HEK293 (cell line): ENCODE data around the gene IZUMO1.

Source experiments
- CTCF ChIA-PET: fragments of 350-600 bp; formaldehyde crosslinking; extraction: SDS; loops from one replicate; lab custom pipeline; 2021; ENCODE audit warnings: antibody characterized with exemption; lab: Yijun Ruan, JAX
- POLR2A ChIA-PET: fragments of 300-600 bp; formaldehyde crosslinking; extraction: SDS; loops from one replicate; lab custom pipeline; 2020; ENCODE audit warnings: antibody characterized with exemption, inconsistent platforms; lab: Yijun Ruan, JAX
- H3K27ac ChIP-seq: fragments of 200-500 bp; sonication (Bioruptor generic); 2 replicates; pipeline ENCODE4 v1.5.1; 2014; ENCODE audit warnings: low read depth, low read length, control low read depth, inconsistent platforms; ENCODE audit errors: extremely low read depth
- H3K36me3 ChIP-seq, 2 experiments: fragments of 200-500 bp in 1 of 2; sonication (Bioruptor generic) in 1 of 2; 1 replicate in 1 of 2; 2 replicates in 1 of 2; pipeline ENCODE4 v1.5.1; 2014 to 2017; ENCODE audit warnings: inconsistent platforms in 2 of 2, low read length in 2 of 2; ENCODE audit not compliant: control insufficient read depth in 2 of 2, insufficient read depth in 1 of 2
- H3K4me1 ChIP-seq: fragments of 200-500 bp; sonication (Bioruptor generic); 2 replicates; pipeline ENCODE4 v1.5.1; 2014; ENCODE audit warnings: mild to moderate bottlenecking, low read length, inconsistent platforms; ENCODE audit not compliant: control insufficient read depth, insufficient read depth
- H3K4me3 ChIP-seq: 2 replicates; pipeline ENCODE4 v1.5.1; 2011; ENCODE audit warnings: low read depth, mild to moderate bottlenecking, control low read depth, low read length, moderate library complexity
- H3K9me3 ChIP-seq: fragments of 200-500 bp; sonication (Bioruptor generic); 2 replicates; pipeline ENCODE4 v1.5.1; 2014; ENCODE audit warnings: low read depth, low read length, inconsistent platforms; ENCODE audit not compliant: control insufficient read depth, insufficient read depth
- YY2 ChIP-seq: fragments of 450-650 bp; formaldehyde crosslinking; IDR thresholded peaks from 2 replicates; pipeline ENCODE4 v1.5.1; 2016; ENCODE audit warnings: missing biosample characterization, missing genetic modification characterization
- ZBTB21 ChIP-seq: fragments of 450-650 bp; formaldehyde crosslinking; IDR thresholded peaks from 2 replicates; pipeline ENCODE4 v1.5.1; 2017; ENCODE audit warnings: missing biosample characterization, missing genetic modification characterization
- ZFP3 ChIP-seq: fragments of 450-650 bp; formaldehyde crosslinking; IDR thresholded peaks from 2 replicates; pipeline ENCODE4 v1.5.1; 2016; ENCODE audit warnings: low read depth, missing biosample characterization, missing genetic modification characterization
- ZNF114 ChIP-seq: fragments of 450-650 bp; formaldehyde crosslinking; IDR thresholded peaks from 2 replicates; pipeline ENCODE4 v1.5.0; 2017; ENCODE audit warnings: missing biosample characterization, missing genetic modification characterization
- ZNF175 ChIP-seq: fragments of 450-650 bp; formaldehyde crosslinking; IDR thresholded peaks from 2 replicates; pipeline ENCODE4 v1.5.1; 2016; ENCODE audit warnings: missing biosample characterization, missing genetic modification characterization
- ZNF248 ChIP-seq: fragments of 450-650 bp; formaldehyde crosslinking; IDR thresholded peaks from 2 replicates; pipeline ENCODE4 v1.5.1; 2017; ENCODE audit warnings: missing biosample characterization, missing genetic modification characterization
- ZNF37A ChIP-seq: fragments of 450-650 bp; IDR thresholded peaks from 2 replicates; pipeline ENCODE4 v1.5.1; 2018; ENCODE audit warnings: missing biosample characterization, missing genetic modification characterization
- ZNF670 ChIP-seq: fragments of 450-650 bp; formaldehyde crosslinking; IDR thresholded peaks from 2 replicates; pipeline ENCODE4 v1.5.1; 2016; ENCODE audit warnings: missing biosample characterization, missing genetic modification characterization, low read depth
- ZNF701 ChIP-seq: fragments of 450-650 bp; formaldehyde crosslinking; IDR thresholded peaks from 2 replicates; pipeline ENCODE4 v1.5.1; 2016; ENCODE audit warnings: missing biosample characterization, missing genetic modification characterization
- ZNF76 ChIP-seq: fragments of 450-650 bp; formaldehyde crosslinking; IDR thresholded peaks from 2 replicates; pipeline ENCODE4; 2016; ENCODE audit warnings: low read depth, missing biosample characterization, missing genetic modification characterization, borderline replicate concordance
- ZNF768 ChIP-seq: fragments of 450-650 bp; formaldehyde crosslinking; IDR thresholded peaks from 2 replicates; pipeline ENCODE4 v1.5.1; 2018; ENCODE audit warnings: missing biosample characterization, mild to moderate bottlenecking, missing genetic modification characterization
- TF ChIP-seq, protein P1 (sequence below): fragments of 450-650 bp; formaldehyde crosslinking; IDR thresholded peaks from 2 replicates; pipeline ENCODE4 v1.5.1; 2016; ENCODE audit warnings: missing biosample characterization, missing genetic modification characterization
- TF ChIP-seq, protein P2 (sequence below): fragments of 450-650 bp; formaldehyde crosslinking; IDR thresholded peaks from 2 replicates; pipeline ENCODE4 v1.5.1; 2017; ENCODE audit warnings: missing biosample characterization, missing genetic modification characterization
- TF ChIP-seq, protein P3 (sequence below): fragments of 450-650 bp; formaldehyde crosslinking; IDR thresholded peaks from 2 replicates; pipeline ENCODE4 v1.5.1; 2016; ENCODE audit warnings: missing biosample characterization, missing genetic modification characterization

The IZUMO1 gene

DNA sequence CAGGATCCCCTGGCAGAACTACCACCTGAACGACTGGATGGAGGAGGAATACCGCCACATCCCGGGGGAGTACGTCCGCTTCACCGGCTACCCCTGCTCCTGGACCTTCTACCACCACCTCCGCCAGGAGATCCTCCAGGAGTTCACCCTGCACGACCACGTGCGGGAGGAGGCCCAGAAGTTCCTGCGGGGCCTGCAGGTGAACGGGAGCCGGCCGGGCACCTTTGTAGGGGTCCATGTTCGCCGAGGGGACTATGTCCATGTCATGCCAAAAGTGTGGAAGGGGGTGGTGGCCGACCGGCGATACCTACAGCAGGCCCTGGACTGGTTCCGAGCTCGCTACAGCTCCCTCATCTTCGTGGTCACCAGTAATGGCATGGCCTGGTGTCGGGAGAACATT lies 43.4 kb downstream of the IZUMO1 start (continued):
- no peak for TF ChIP-seq ZFP3 (tag by site-specific recombination)
- no peak for TF ChIP-seq ZNF76
- no peak for TF ChIP-seq ZNF248 (tag by site-specific recombination)
- no peak for TF ChIP-seq ZNF114 (tag by site-specific recombination)
- TF ChIP-seq, protein P1, sequence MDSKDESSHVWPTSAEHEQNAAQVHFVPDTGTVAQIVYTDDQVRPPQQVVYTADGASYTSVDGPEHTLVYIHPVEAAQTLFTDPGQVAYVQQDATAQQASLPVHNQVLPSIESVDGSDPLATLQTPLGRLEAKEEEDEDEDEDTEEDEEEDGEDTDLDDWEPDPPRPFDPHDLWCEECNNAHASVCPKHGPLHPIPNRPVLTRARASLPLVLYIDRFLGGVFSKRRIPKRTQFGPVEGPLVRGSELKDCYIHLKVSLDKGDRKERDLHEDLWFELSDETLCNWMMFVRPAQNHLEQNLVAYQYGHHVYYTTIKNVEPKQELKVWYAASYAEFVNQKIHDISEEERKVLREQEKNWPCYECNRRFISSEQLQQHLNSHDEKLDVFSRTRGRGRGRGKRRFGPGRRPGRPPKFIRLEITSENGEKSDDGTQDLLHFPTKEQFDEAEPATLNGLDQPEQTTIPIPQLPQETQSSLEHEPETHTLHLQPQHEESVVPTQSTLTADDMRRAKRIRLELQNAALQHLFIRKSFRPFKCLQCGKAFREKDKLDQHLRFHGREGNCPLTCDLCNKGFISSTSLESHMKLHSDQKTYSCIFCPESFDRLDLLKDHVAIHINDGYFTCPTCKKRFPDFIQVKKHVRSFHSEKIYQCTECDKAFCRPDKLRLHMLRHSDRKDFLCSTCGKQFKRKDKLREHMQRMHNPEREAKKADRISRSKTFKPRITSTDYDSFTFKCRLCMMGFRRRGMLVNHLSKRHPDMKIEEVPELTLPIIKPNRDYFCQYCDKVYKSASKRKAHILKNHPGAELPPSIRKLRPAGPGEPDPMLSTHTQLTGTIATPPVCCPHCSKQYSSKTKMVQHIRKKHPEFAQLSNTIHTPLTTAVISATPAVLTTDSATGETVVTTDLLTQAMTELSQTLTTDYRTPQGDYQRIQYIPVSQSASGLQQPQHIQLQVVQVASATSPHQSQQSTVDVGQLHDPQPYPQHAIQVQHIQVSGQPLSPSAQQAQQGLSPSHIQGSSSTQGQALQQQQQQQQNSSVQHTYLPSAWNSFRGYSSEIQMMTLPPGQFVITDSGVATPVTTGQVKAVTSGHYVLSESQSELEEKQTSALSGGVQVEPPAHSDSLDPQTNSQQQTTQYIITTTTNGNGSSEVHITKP (tag by site-specific recombination): no peak
- TF ChIP-seq, protein P2, sequence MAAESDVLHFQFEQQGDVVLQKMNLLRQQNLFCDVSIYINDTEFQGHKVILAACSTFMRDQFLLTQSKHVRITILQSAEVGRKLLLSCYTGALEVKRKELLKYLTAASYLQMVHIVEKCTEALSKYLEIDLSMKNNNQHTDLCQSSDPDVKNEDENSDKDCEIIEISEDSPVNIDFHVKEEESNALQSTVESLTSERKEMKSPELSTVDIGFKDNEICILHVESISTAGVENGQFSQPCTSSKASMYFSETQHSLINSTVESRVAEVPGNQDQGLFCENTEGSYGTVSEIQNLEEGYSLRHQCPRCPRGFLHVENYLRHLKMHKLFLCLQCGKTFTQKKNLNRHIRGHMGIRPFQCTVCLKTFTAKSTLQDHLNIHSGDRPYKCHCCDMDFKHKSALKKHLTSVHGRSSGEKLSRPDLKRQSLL (tag by site-specific recombination): no peak
- no peak for TF ChIP-seq ZNF37A (tag by site-specific recombination)

DNA sequence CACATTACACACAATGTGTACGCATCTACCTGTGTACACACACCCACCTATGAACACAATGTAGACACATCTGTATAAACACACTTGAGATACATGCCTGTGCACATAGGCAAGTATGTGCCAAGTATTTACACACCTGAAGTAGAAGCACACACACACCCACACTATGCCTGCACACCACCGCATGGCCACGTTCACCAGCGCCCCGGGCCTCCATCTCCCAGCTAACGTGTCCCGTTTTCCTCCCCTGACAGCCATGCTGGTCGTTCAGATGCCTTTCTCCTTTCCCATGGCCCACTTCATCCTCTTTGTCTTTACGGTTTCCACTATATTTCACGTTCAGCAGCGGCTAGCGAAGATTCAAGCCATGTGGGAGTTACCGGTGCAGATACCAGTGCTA lies 44.0 kb downstream of the IZUMO1 start:
- H3K36me3 ChIP-seq: peaks cover 0 to 2% of the 10 kb centered on the region in 2 experiments; a peak in 2 of 3 replicates
- POLR2A ChIA-PET: no interaction called here
- CTCF ChIA-PET: interaction anchor here (1.1 kb wide), 1 partner anchor 10 kb away, joined by 3 read pairs; no protein-coding TSS in a partner anchor

DNA sequence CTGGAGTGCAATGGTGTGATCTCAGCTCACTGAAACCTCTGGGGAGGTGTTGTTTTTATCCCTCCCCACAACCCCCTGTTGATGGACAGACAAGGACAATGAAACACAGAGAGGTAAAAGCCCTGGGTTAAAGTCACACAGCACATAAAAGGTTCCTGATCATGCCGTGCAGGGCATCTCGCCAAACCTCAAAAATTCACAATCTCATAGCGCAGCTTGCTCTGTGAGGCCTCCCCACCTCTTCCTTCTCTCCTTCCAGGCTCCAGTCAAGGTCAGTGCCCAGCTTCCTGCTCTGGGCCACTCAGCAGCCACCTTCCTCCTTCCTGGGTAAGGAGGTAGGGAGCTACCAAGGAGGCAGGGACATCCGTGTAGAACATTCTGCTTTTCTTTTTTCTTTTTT lies 48.7 kb downstream of the IZUMO1 start:
- no peak overlapping the region for H3K27ac ChIP-seq
- POLR2A ChIA-PET: interaction anchor here (1.0 to 1.8 kb wide), 2 partner anchors 10 to 16 kb away, joined by 3 to 8 read pairs; no protein-coding TSS in a partner anchor
- CTCF ChIA-PET: interaction anchor here (0.8 to 1.6 kb wide), 4 partner anchors 9 to 23 kb away, joined by 3 to 4 read pairs (median 3); no protein-coding TSS in a partner anchor

More for the DNA sequence above, 44.0 kb downstream of the IZUMO1 start:
- Histone ChIP-seq H3K4me1 (0 out of 2 replicates have a peak, but pooled peaks cover 2% of the 10 kb centered on the region), H3K4me3 (no peak overlapping the region), H3K27ac (no peak overlapping the region)
- TF ChIP-seq ZNF670 (no peak), ZNF175 (tag by site-specific recombination) (no peak), ZBTB21 (tag by site-specific recombination) (no peak), ZNF701 (tag by site-specific recombination) (no peak), ZFP3 (tag by site-specific recombination) (no peak)
- TF ChIP-seq, protein P3, sequence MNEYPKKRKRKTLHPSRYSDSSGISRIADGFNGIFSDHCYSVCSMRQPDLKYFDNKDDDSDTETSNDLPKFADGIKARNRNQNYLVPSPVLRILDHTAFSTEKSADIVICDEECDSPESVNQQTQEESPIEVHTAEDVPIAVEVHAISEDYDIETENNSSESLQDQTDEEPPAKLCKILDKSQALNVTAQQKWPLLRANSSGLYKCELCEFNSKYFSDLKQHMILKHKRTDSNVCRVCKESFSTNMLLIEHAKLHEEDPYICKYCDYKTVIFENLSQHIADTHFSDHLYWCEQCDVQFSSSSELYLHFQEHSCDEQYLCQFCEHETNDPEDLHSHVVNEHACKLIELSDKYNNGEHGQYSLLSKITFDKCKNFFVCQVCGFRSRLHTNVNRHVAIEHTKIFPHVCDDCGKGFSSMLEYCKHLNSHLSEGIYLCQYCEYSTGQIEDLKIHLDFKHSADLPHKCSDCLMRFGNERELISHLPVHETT (tag by site-specific recombination): no peak
- TF ChIP-seq, all 188 proteins: peak for 0
- no peaks in the 10 kb centered on the region for H3K9me3 ChIP-seq

More for the DNA sequence above, 48.7 kb downstream of the IZUMO1 start:
- no peaks in the 10 kb centered on the region for H3K9me3 ChIP-seq
- H3K4me1 ChIP-seq: 0 out of 2 replicates have a peak, but pooled peaks cover 2% of the 10 kb centered on the region
- no peak overlapping the region for H3K4me3 ChIP-seq
- no peaks in the 10 kb centered on the region; a peak in 1 of 3 replicates for H3K36me3 ChIP-seq
- TF ChIP-seq YY2 (tag by site-specific recombination) (no peak), ZNF768 (tag by site-specific recombination) (peak; percentile 24; the same call in 1 of the 2 replicates)
